DMS114 treated with DMSO at 0.1 percent for 48 hours (cell line): ENCODE data around the gene FAM83C.
"Not testable (repeated sequence)": the region's sequence is repeated elsewhere in the genome, so short reads cannot be mapped to it uniquely, and the experiment has no call there.

Experiments used
- DNase-seq: peaks from one replicate; lab custom pipeline; 2025; ENCODE audit not compliant: unreplicated experiment; lab: John Stamatoyannopoulos, UW

The FAM83C gene

GRCh38 chr20:35269055-35269781, 23.0 kb downstream of the FAM83C start:
- DNase-seq: peak; percentile 9

- DNase-seq: no peak
Measured at GRCh38 chr20:35267092-35267491, 25.1 kb downstream of the FAM83C start.

- DNase-seq: no peak
Measured at GRCh38 chr20:35264755-35265154, 27.5 kb downstream of the FAM83C start.

- no peak for DNase-seq
Measured at GRCh38 chr20:35263532-35264341, 28.5 kb downstream of the FAM83C start.

- DNase-seq: not testable (repeated sequence)
Measured at GRCh38 chr20:35262731-35263531, 29.3 kb downstream of the FAM83C start.

GRCh38 chr20:35262321-35262720, 29.9 kb downstream of the FAM83C start:
- not testable (repeated sequence) for DNase-seq

- no peak for DNase-seq
Measured at GRCh38 chr20:35260426-35260825, 31.8 kb downstream of the FAM83C start.

- DNase-seq: no peak
Measured at GRCh38 chr20:35257175-35257909, 34.9 kb downstream of the FAM83C start.

- DNase-seq: no peak
Measured at GRCh38 chr20:35254448-35254999, 37.7 kb downstream of the FAM83C start.

- DNase-seq: no peak
Measured at GRCh38 chr20:35253010-35253409, 39.2 kb downstream of the FAM83C start.

- not testable (repeated sequence) for DNase-seq
Measured at GRCh38 chr20:35252598-35252997, 39.6 kb downstream of the FAM83C start.

GRCh38 chr20:35252037-35252461, 40.2 kb downstream of the FAM83C start:
- no peak for DNase-seq

GRCh38 chr20:35251613-35251940, 40.6 kb downstream of the FAM83C start:
- no peak for DNase-seq

GRCh38 chr20:35248641-35249475, 43.4 kb downstream of the FAM83C start:
- no peak for DNase-seq

- DNase-seq: no peak
Measured at GRCh38 chr20:35246723-35247122, 45.5 kb downstream of the FAM83C start.

GRCh38 chr20:35243986-35244385, 48.2 kb downstream of the FAM83C start:
- DNase-seq: no peak

GRCh38 chr20:35243317-35243716, 48.9 kb downstream of the FAM83C start:
- no peak for DNase-seq

GRCh38 chr20:35240811-35241293, 51.4 kb downstream of the FAM83C start:
- no peak for DNase-seq

- no peak for DNase-seq
Measured at GRCh38 chr20:35240083-35240810, 52.0 kb downstream of the FAM83C start.
